Uterus (tissue), 2 donors: ENCODE results near the gene CSE1L.
"Not testable (repeated sequence)": the region's sequence is repeated elsewhere in the genome, so short reads cannot be mapped to it uniquely, and the experiment has no call there.

Experiments
- CTCF ChIP-seq, 4 experiments: fragments of 200-600 bp in 2 of 4; fragments of 450-650 bp in 2 of 4; sonication (generic) in 2 of 4; IDR thresholded peaks; one replicate each; pipeline ENCODE4 v1.5.1; 2016 to 2019; ENCODE audit warnings: antibody characterized with exemption in 4 of 4, mild to moderate bottlenecking in 2 of 4, moderate library complexity in 1 of 4
- POLR2A ChIP-seq, 2 donors: fragments of 450-650 bp; IDR thresholded peaks; one replicate each; pipeline ENCODE4 v1.6.1; 2016; ENCODE audit warnings: antibody characterized with exemption in 2 of 2, mild to moderate bottlenecking in 1 of 2, moderate library complexity in 1 of 2

GRCh38 chr20:49082295-49082694 is 36.2 kb downstream of the CSE1L start:
- not testable (repeated sequence) for TF ChIP-seq CTCF, POLR2A (IDR thresholded peaks at IDR 0.05)
